Measurements from ENCODE around the gene FRYL.

- TF ChIP-seq RAD21 (IDR thresholded peaks at IDR 0.05; ENCODE audit: low read depth), result no peak
- no peak for TF ChIP-seq EP300 (IDR thresholded peaks at IDR 0.05; ENCODE audit: borderline replicate concordance)
- no peak for TF ChIP-seq TEAD4 (IDR thresholded peaks at IDR 0.05)
- no peak for TF ChIP-seq TAF1 (IDR thresholded peaks at IDR 0.05; ENCODE audit: low read depth)
- TF ChIP-seq YY1 (IDR thresholded peaks at IDR 0.05; ENCODE audit: low read depth), result no peak
- TF ChIP-seq TCF12 (IDR thresholded peaks at IDR 0.05; ENCODE audit: low read depth), result no peak
- TF ChIP-seq CEBPB (IDR thresholded peaks at IDR 0.05), result no peak
- no peak for TF ChIP-seq EGR1 (IDR thresholded peaks at IDR 0.05)
Measured at GRCh38 chr4:48668254-48669017, 111.6 kb downstream of the FRYL start.
